ENCODE measurements around the gene PTOV1. TPM values are rescaled to one million over a fixed set of nuclear protein-coding genes. Genes with fewer than 3 reads are reported as not detected.
A peak's percentile ranks its signal among the peaks of the same experiment; 100 is the strongest.

PTOV1 gene
- total RNA-seq, 2 experiments from 2014 or later, result 105 to 124 TPM

DNA sequence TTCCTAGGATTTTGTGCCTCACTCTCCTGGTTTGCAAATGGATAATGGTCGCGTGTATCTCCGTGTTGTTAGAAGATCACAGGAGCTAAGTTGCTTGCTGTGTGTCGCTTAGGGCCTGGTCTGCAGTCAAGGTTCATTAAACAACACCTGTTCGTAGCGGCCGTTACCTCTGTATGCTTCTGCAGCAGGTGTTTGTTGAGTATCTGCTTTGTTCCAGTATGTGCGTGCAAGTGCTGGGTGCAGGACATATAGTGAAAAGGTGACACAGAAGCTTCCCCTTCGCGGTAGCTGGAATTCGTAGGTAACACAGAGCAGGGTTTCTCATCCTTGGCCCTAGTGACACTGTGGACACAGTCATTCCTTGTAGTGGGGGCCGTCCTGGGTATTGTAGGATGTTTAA is 27.5 kb upstream of the PTOV1 start:
- DNase-seq (ENCODE audit: low spot score), result peak; percentile 96
- Histone ChIP-seq H3K9me3 (ENCODE audit: low read length) (no peaks in the 10 kb centered on the region), H4K20me1 (ENCODE audit: insufficient read depth, low read length) (no peaks in the 10 kb centered on the region), H3K4me2 (ENCODE audit: low read length) (peak overlapping the region; percentile 83), H3K36me3 (ENCODE audit: insufficient read depth, low read length) (peaks cover 80% of the 10 kb centered on the region), H3K27ac (ENCODE audit: low read depth, low read length, poor library complexity, severe bottlenecking) (peak overlapping the region; percentile 94), H3K9me2 (ENCODE audit: insufficient read depth, low read length) (no peaks in the 10 kb centered on the region), H3K79me2 (ENCODE audit: insufficient read depth, low read depth, low read length) (peaks cover 61% of the 10 kb centered on the region), H2AFZ (ENCODE audit: low read length) (0 out of 2 replicates have a peak overlapping the region, but pooled peaks have one; percentile 12), H3K4me1 (ENCODE audit: insufficient read depth, low read length, poor library complexity, severe bottlenecking) (peaks cover 56% of the 10 kb centered on the region), H3K4me3 (ENCODE audit: low read depth, low read length, poor library complexity, severe bottlenecking) (peak overlapping the region; percentile 59)
- intact Hi-C loops (cut with micrococcal nuclease; ENCODE audit: unreplicated experiment), result loop anchor here (2.0 kb wide), 1 partner anchor 27 kb away; the partner anchor contains the start of gene PTOV1
- no peak for TF ChIP-seq EZH2phosphoT487 (IDR thresholded peaks at IDR 0.05; ENCODE audit: borderline replicate concordance, low read depth, low read length)
- TF ChIP-seq, protein P1, sequence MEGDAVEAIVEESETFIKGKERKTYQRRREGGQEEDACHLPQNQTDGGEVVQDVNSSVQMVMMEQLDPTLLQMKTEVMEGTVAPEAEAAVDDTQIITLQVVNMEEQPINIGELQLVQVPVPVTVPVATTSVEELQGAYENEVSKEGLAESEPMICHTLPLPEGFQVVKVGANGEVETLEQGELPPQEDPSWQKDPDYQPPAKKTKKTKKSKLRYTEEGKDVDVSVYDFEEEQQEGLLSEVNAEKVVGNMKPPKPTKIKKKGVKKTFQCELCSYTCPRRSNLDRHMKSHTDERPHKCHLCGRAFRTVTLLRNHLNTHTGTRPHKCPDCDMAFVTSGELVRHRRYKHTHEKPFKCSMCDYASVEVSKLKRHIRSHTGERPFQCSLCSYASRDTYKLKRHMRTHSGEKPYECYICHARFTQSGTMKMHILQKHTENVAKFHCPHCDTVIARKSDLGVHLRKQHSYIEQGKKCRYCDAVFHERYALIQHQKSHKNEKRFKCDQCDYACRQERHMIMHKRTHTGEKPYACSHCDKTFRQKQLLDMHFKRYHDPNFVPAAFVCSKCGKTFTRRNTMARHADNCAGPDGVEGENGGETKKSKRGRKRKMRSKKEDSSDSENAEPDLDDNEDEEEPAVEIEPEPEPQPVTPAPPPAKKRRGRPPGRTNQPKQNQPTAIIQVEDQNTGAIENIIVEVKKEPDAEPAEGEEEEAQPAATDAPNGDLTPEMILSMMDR (conservative IDR thresholded peaks at IDR 0.05; ENCODE audit: low read length), result no peak
- CTCF ChIA-PET (ENCODE audit: unreplicated experiment), result no interaction called here
- TSS peak; percentile 30 for BruUV-seq (replicated peaks)
- POLR2A ChIA-PET, result interaction anchor here (1.1 to 1.7 kb wide), 2 partner anchors 10 to 46 kb away, joined by 3 to 7 read pairs; partner anchors contain the start of gene FUZ

GRCh38 chr19:49824662-49825061 is 26.3 kb upstream of the PTOV1 start:
- DNase-seq (ENCODE audit: low spot score), result no peak
- H3K4me2 ChIP-seq (ENCODE audit: low read length), result peak overlapping the region; percentile 83
- ChIA-PET POLR2A (no interaction called here), CTCF (ENCODE audit: unreplicated experiment) (no interaction called here)
- peak overlapping the region; percentile 94 for H3K27ac ChIP-seq (ENCODE audit: low read depth, low read length, poor library complexity, severe bottlenecking)
- no TSS peak for BruUV-seq (replicated peaks)
- peaks cover 85% of the 10 kb centered on the region for H3K36me3 ChIP-seq (ENCODE audit: insufficient read depth, low read length)
- H3K79me2 ChIP-seq (ENCODE audit: insufficient read depth, low read depth, low read length), result peaks cover 49% of the 10 kb centered on the region
- intact Hi-C loops (cut with micrococcal nuclease; ENCODE audit: unreplicated experiment), result no loop called here
- H2AFZ ChIP-seq (ENCODE audit: low read length), result no peak overlapping the region
- no peaks in the 10 kb centered on the region for H3K9me3 ChIP-seq (ENCODE audit: low read length)
- peaks cover 62% of the 10 kb centered on the region for H3K4me1 ChIP-seq (ENCODE audit: insufficient read depth, low read length, poor library complexity, severe bottlenecking)
- H3K9me2 ChIP-seq (ENCODE audit: insufficient read depth, low read length), result no peaks in the 10 kb centered on the region
- TF ChIP-seq EZH2phosphoT487 (IDR thresholded peaks at IDR 0.05; ENCODE audit: borderline replicate concordance, low read depth, low read length), result no peak
- no peaks in the 10 kb centered on the region for H4K20me1 ChIP-seq (ENCODE audit: insufficient read depth, low read length)
- no peak overlapping the region for H3K4me3 ChIP-seq (ENCODE audit: low read depth, low read length, poor library complexity, severe bottlenecking)

DNA sequence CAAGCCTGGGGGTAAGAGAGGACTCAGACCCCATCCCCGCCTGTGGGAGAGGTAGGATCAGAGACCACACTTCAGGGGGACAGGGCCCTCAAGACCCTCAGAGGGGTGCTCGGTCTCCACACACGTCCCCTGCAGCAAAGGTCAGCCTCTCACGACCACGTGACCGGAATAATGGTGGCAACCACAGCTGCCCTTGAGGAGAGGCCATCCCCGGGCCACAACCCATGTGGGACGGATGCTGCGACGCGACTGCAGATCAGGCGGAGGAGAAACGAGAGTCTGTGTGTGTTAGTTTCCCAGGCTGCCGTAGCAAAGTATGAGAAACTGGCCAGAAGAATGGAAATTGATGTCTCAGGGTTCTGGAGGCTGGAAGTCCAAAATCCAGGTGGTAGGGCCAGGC is 23.9 kb upstream of the PTOV1 start:
- H4K20me1 ChIP-seq (ENCODE audit: insufficient read depth, low read length), result no peaks in the 10 kb centered on the region
- CTCF ChIA-PET (ENCODE audit: unreplicated experiment), result no interaction called here
- H3K79me2 ChIP-seq (ENCODE audit: insufficient read depth, low read depth, low read length), result peaks cover 31% of the 10 kb centered on the region
- H2AFZ ChIP-seq (ENCODE audit: low read length), result no peak overlapping the region
- H3K4me2 ChIP-seq (ENCODE audit: low read length), result no peak overlapping the region
- peaks cover 43% of the 10 kb centered on the region for H3K4me1 ChIP-seq (ENCODE audit: insufficient read depth, low read length, poor library complexity, severe bottlenecking)
- DNase-seq (ENCODE audit: low spot score), result no peak
- TF ChIP-seq, protein P1 (conservative IDR thresholded peaks at IDR 0.05; ENCODE audit: low read length), result no peak
- no peak for TF ChIP-seq EZH2phosphoT487 (IDR thresholded peaks at IDR 0.05; ENCODE audit: borderline replicate concordance, low read depth, low read length)
- POLR2A ChIA-PET, result no interaction called here
- no TSS peak for BruUV-seq (replicated peaks)
- no peak overlapping the region for H3K4me3 ChIP-seq (ENCODE audit: low read depth, low read length, poor library complexity, severe bottlenecking)
- no peaks in the 10 kb centered on the region for H3K9me2 ChIP-seq (ENCODE audit: insufficient read depth, low read length)
- no peaks in the 10 kb centered on the region for H3K9me3 ChIP-seq (ENCODE audit: low read length)
- H3K36me3 ChIP-seq (ENCODE audit: insufficient read depth, low read length), result peaks cover 91% of the 10 kb centered on the region
- no peak overlapping the region for H3K27ac ChIP-seq (ENCODE audit: low read depth, low read length, poor library complexity, severe bottlenecking)
- intact Hi-C loops (cut with micrococcal nuclease; ENCODE audit: unreplicated experiment), result no loop called here
